HepG2 (cell line): Measurements from ENCODE around the gene RHOT2. TPM values are rescaled to one million over a fixed set of nuclear protein-coding genes. Genes with fewer than 3 reads are reported as not detected.

ENCODE experiments used
- AGO2 ChIP-seq: fragments of 200-400 bp; formaldehyde crosslinking; optimal IDR thresholded peaks from 2 replicates; pipeline ENCODE3; 2017; ENCODE audit warnings: mild to moderate bottlenecking, low read depth, low read length, moderate library complexity
- CENPT ChIP-seq: sonication (generic); formaldehyde crosslinking; IDR thresholded peaks from 2 replicates; pipeline ENCODE4 v1.8.0; 2022; ENCODE audit warnings: low read depth, mild to moderate bottlenecking, moderate library complexity, missing genetic modification reagents
- EEA1 ChIP-seq: sonication (generic); formaldehyde crosslinking; IDR thresholded peaks from 2 replicates; pipeline ENCODE4 v1.5.1; 2020; ENCODE audit warnings: mild to moderate bottlenecking, missing genetic modification reagents, borderline replicate concordance
- HMG20B ChIP-seq: conservative IDR thresholded peaks from 2 replicates; pipeline ENCODE4 v1.6.1; 2016; ENCODE audit warnings: missing genetic modification reagents, missing compliant biosample characterization
- KLF9 ChIP-seq: IDR thresholded peaks from 2 replicates; pipeline ENCODE4 v1.6.1; 2016; ENCODE audit warnings: low read depth
- RELA ChIP-seq: sonication (generic); formaldehyde crosslinking; IDR thresholded peaks from 2 replicates; pipeline ENCODE4 v1.4.0; 2020; ENCODE audit warnings: missing genetic modification reagents
- REXO4 ChIP-seq: sonication (generic); formaldehyde crosslinking; IDR thresholded peaks from 2 replicates; pipeline ENCODE4 v1.8.0; 2022; ENCODE audit warnings: missing genetic modification reagents, mild to moderate bottlenecking, borderline replicate concordance
- SRSF1 ChIP-seq: fragments of 200-400 bp; formaldehyde crosslinking; optimal IDR thresholded peaks from 2 replicates; pipeline ENCODE3; 2017; ENCODE audit warnings: mild to moderate bottlenecking, low read depth, low read length, moderate library complexity
- TBX3 ChIP-seq: fragments of 450-650 bp; IDR thresholded peaks from 2 replicates; pipeline ENCODE4 v1.6.1; 2017; ENCODE audit warnings: antibody characterized with exemption, mild to moderate bottlenecking, inconsistent platforms, borderline replicate concordance
- TEF ChIP-seq: sonication (generic); formaldehyde crosslinking; IDR thresholded peaks from 2 replicates; pipeline ENCODE4 v1.5.0; 2020; ENCODE audit warnings: missing genetic modification reagents
- ZBTB43 ChIP-seq: sonication (generic); formaldehyde crosslinking; conservative IDR thresholded peaks from 2 replicates; pipeline ENCODE4 v1.4.0; 2020; ENCODE audit warnings: missing genetic modification reagents
- ZFYVE20 ChIP-seq: sonication (generic); formaldehyde crosslinking; IDR thresholded peaks from 2 replicates; pipeline ENCODE4 v1.8.0; 2023; ENCODE audit warnings: low read depth, mild to moderate bottlenecking, moderate library complexity, missing genetic modification reagents, borderline replicate concordance
- ZNF234 ChIP-seq: sonication (generic); formaldehyde crosslinking; conservative IDR thresholded peaks from 2 replicates; pipeline ENCODE4 v1.5.1; 2020; ENCODE audit warnings: mild to moderate bottlenecking, missing genetic modification reagents
- ZNF3 ChIP-seq: IDR thresholded peaks from 2 replicates; pipeline ENCODE4 v1.7.0; 2017; ENCODE audit warnings: inconsistent platforms
- ZNF672 ChIP-seq: sonication (generic); formaldehyde crosslinking; IDR thresholded peaks from 2 replicates; pipeline ENCODE4 v1.8.1; 2022; ENCODE audit warnings: missing genetic modification reagents
- ZNF704 ChIP-seq: sonication (generic); formaldehyde crosslinking; IDR thresholded peaks from 2 replicates; pipeline ENCODE4 v1.8.1; 2023; ENCODE audit warnings: mild to moderate bottlenecking, inconsistent platforms, moderate library complexity, missing genetic modification reagents, borderline replicate concordance
- ZNF749 ChIP-seq: sonication (generic); formaldehyde crosslinking; IDR thresholded peaks from 2 replicates; pipeline ENCODE4 v1.8.0; 2022; ENCODE audit warnings: mild to moderate bottlenecking, missing genetic modification reagents, moderate library complexity, borderline replicate concordance
- ZNF766 ChIP-seq: sonication (generic); formaldehyde crosslinking; IDR thresholded peaks from 2 replicates; pipeline ENCODE4 v1.5.0; 2020; ENCODE audit warnings: missing genetic modification reagents, borderline replicate concordance
- polyA plus RNA-seq, 8 experiments: library from polyadenylated mRNA; depleted of rRNA in 3 of 8; stranded (reverse) in 7 of 8; unstranded in 1 of 8; fragments of >200 nt; fragmentation: Illumina TruSeq in 4 of 8; extraction: Trizol in 4 of 8; gene quantifications; 2 replicates each; pipeline versions ENCODE4 v1.2.1 to v1.2.3, GENCODE V29; 2011 to 2016; ENCODE audit warnings: low read depth in 4 of 8, missing spikeins in 1 of 8, mixed read lengths in 1 of 8; ENCODE audit not compliant: insufficient read depth in 1 of 8
- total RNA-seq, 5 experiments: library from RNA; depleted of rRNA; stranded (reverse); fragments of >200 nt; fragmentation: Illumina TruSeq; extraction: Trizol; gene quantifications; 2 replicates each; pipeline ENCODE4 v1.2.3, GENCODE V29; 2016; ENCODE audit warnings: low read depth in 1 of 5
- TF ChIP-seq, protein P1 (sequence below): sonication (generic); formaldehyde crosslinking; IDR thresholded peaks from 2 replicates; pipeline ENCODE4 v1.5.1; 2020; ENCODE audit warnings: missing genetic modification reagents, mild to moderate bottlenecking, borderline replicate concordance
- TF ChIP-seq, protein P2 (sequence below): sonication (generic); formaldehyde crosslinking; IDR thresholded peaks from 2 replicates; pipeline ENCODE4 v1.5.0; 2020; ENCODE audit warnings: mild to moderate bottlenecking, missing genetic modification reagents
- TF ChIP-seq, protein P3 (sequence below): sonication (generic); formaldehyde crosslinking; IDR thresholded peaks from 2 replicates; pipeline ENCODE4 v1.4.0; 2020; ENCODE audit warnings: mild to moderate bottlenecking, low read depth, missing genetic modification reagents

RHOT2 gene
- total and polyA plus RNA-seq, 2 of the 13 experiments (the other 11 are each of a cell fraction or from before 2014, with no cell fraction given), result 63.6 to 76.9 TPM

GRCh38 chr16:636206-637080, 31.5 kb upstream of the RHOT2 start, which contains the start of gene METTL26 (continued):
- TF ChIP-seq TEF (CRISPR knock-in tag) (no peak), REXO4 (peak; percentile 83), ZBTB43 (CRISPR knock-in tag) (no peak; the same call in 1 of the 2 replicates), ZFYVE20 (CRISPR knock-in tag) (peak; percentile 84; the same call in 1 of the 2 replicates), ZNF704 (CRISPR knock-in tag) (peak; percentile 58; the same call in 1 of the 2 replicates), KLF9 (CRISPR knock-in tag) (0 out of 2 replicates have a peak, but pooled peaks have one; percentile 18), SRSF1 (peak; percentile 83), HMG20B (no peak), TBX3 (no peak), ZNF766 (CRISPR knock-in tag) (no peak), EEA1 (peak; percentile 46; the same call in 1 of the 2 replicates), CENPT (CRISPR knock-in tag) (0 out of 2 replicates have a peak, but pooled peaks have one; percentile 22), ZNF3 (CRISPR knock-in tag) (no peak), ZNF749 (CRISPR knock-in tag) (0 out of 2 replicates have a peak, but pooled peaks have one; percentile 24), AGO2 (no peak), ZNF234 (CRISPR knock-in tag) (peak; percentile 79; the same call in 1 of the 2 replicates), ZNF672 (CRISPR knock-in tag) (peak; percentile 86; the same call in 1 of the 2 replicates), RELA (CRISPR knock-in tag) (no peak)
- TF ChIP-seq, protein P1, sequence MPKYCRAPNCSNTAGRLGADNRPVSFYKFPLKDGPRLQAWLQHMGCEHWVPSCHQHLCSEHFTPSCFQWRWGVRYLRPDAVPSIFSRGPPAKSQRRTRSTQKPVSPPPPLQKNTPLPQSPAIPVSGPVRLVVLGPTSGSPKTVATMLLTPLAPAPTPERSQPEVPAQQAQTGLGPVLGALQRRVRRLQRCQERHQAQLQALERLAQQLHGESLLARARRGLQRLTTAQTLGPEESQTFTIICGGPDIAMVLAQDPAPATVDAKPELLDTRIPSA (CRISPR knock-in tag), result peak; percentile 38; the same call in 1 of the 2 replicates
- TF ChIP-seq, protein P2, sequence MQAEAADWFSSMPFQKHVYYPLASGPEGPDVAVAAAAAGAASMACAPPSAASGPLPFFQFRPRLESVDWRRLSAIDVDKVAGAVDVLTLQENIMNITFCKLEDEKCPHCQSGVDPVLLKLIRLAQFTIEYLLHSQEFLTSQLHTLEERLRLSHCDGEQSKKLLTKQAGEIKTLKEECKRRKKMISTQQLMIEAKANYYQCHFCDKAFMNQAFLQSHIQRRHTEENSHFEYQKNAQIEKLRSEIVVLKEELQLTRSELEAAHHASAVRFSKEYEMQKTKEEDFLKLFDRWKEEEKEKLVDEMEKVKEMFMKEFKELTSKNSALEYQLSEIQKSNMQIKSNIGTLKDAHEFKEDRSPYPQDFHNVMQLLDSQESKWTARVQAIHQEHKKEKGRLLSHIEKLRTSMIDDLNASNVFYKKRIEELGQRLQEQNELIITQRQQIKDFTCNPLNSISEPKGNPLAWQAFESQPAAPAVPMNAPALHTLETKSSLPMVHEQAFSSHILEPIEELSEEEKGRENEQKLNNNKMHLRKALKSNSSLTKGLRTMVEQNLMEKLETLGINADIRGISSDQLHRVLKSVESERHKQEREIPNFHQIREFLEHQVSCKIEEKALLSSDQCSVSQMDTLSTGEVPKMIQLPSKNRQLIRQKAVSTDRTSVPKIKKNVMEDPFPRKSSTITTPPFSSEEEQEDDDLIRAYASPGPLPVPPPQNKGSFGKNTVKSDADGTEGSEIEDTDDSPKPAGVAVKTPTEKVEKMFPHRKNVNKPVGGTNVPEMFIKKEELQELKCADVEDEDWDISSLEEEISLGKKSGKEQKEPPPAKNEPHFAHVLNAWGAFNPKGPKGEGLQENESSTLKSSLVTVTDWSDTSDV (CRISPR knock-in tag), result no peak
- TF ChIP-seq, protein P3, sequence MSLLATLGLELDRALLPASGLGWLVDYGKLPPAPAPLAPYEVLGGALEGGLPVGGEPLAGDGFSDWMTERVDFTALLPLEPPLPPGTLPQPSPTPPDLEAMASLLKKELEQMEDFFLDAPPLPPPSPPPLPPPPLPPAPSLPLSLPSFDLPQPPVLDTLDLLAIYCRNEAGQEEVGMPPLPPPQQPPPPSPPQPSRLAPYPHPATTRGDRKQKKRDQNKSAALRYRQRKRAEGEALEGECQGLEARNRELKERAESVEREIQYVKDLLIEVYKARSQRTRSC (CRISPR knock-in tag), result 0 out of 2 replicates have a peak, but pooled peaks have one; percentile 21
